Suppressor macrophage (primary cell): ENCODE measurements around the gene BRD7.
A peak's percentile ranks its signal among the peaks of the same experiment; 100 is the strongest.

Experiments
- DNase-seq, 4 experiments: peaks; one replicate each; pipeline ENCODE4 v3.0.0-alpha.2; 2020 to 2022
- total RNA-seq, 17 experiments: gene quantifications; one replicate each; lab custom pipeline; 2026; ENCODE audit warnings: mixed read lengths in 6 of 17, inconsistent platforms in 3 of 17; lab: John Stamatoyannopoulos, UW

BRD7 gene
- total RNA-seq: 37.7 to 69.6 (median 52.0) reads per million in 17 experiments

GRCh38 chr16:50368410-50369132 lies at the start of gene BRD7:
TSS of gene BRD7 (minus strand) at chr16:50368988. CDS start at chr16:50368774, 214 bp downstream.
- peak; percentile 74 to 91 (median 84) for DNase-seq

- no peak for DNase-seq
Observed at GRCh38 chr16:50416388-50416787, 47.6 kb upstream of the BRD7 start.

- DNase-seq: no peak
Observed at GRCh38 chr16:50414152-50414551, 45.4 kb upstream of the BRD7 start.

- DNase-seq: no peak
Observed at GRCh38 chr16:50411034-50411433, 42.2 kb upstream of the BRD7 start.

GRCh38 chr16:50408001-50408561 lies 39.3 kb upstream of the BRD7 start:
- DNase-seq: no peak

- DNase-seq: no peak
Observed at GRCh38 chr16:50407351-50407750, 38.6 kb upstream of the BRD7 start.

- DNase-seq: no peak
Observed at GRCh38 chr16:50403491-50403890, 34.7 kb upstream of the BRD7 start.

- no peak for DNase-seq
Observed at GRCh38 chr16:50402298-50402895, 33.6 kb upstream of the BRD7 start.

- no peak for DNase-seq
Observed at GRCh38 chr16:50401355-50401754, 32.6 kb upstream of the BRD7 start.

GRCh38 chr16:50400967-50401348 lies 32.2 kb upstream of the BRD7 start:
- no peak for DNase-seq

- DNase-seq: no peak
Observed at GRCh38 chr16:50400312-50400966, 31.7 kb upstream of the BRD7 start.

- no peak for DNase-seq
Observed at GRCh38 chr16:50399411-50399810, 30.6 kb upstream of the BRD7 start.

GRCh38 chr16:50398336-50398735 lies 29.5 kb upstream of the BRD7 start:
- no peak for DNase-seq

GRCh38 chr16:50396761-50397535 lies 28.2 kb upstream of the BRD7 start:
- no peak for DNase-seq

- DNase-seq: peak in 1 of 4 experiments; percentile 13
Observed at GRCh38 chr16:50395763-50396710, 27.2 kb upstream of the BRD7 start.

- no peak for DNase-seq
Observed at GRCh38 chr16:50393858-50394802, 25.3 kb upstream of the BRD7 start.

GRCh38 chr16:50393416-50393815 lies 24.6 kb upstream of the BRD7 start:
- DNase-seq: no peak

GRCh38 chr16:50390914-50391716 lies 22.3 kb upstream of the BRD7 start:
- no peak for DNase-seq

GRCh38 chr16:50390371-50390771 lies 21.6 kb upstream of the BRD7 start:
- DNase-seq: no peak
